MCF 10A (cell line): ENCODE results near the gene SLC36A4. TPM values are rescaled to one million over a fixed set of nuclear protein-coding genes. Genes with fewer than 3 reads are reported as not detected.

Experiments
- BruUV-seq: library from RNA; stranded (reverse); fragments of 400-500 nt; replicated peaks from 2 replicates; lab custom pipeline; 2021; lab: Mats Ljungman, UMichigan
- CTCF ChIA-PET: fragments of 300-600 bp; sonication (Branson Sonifier 250); formaldehyde crosslinking; extraction: SDS; loops from one replicate; lab custom pipeline; 2021; ENCODE audit warnings: antibody characterized with exemption, inconsistent platforms; lab: Yijun Ruan, JAX
- POLR2A ChIA-PET: fragments of 300-600, 350-650 bp; sonication (Branson Sonifier 250); formaldehyde crosslinking; extraction: SDS; loops from one replicate; lab custom pipeline; 2020; ENCODE audit warnings: antibody characterized with exemption, inconsistent platforms; lab: Yijun Ruan, JAX
- DNase-seq: peaks from one replicate; pipeline ENCODE4 v3.0.0-alpha.2; 2018; ENCODE audit not compliant: unreplicated experiment
- H3K27ac Mint-ChIP-seq: one replicate; pipeline ENCODE4 v1.8.0; 2022; ENCODE audit warnings: mild to moderate bottlenecking, low read depth, mixed read lengths; ENCODE audit not compliant: unreplicated experiment
- H3K27me3 Mint-ChIP-seq: one replicate; pipeline ENCODE4 v1.8.0; 2022; ENCODE audit warnings: mixed read lengths; ENCODE audit not compliant: insufficient read depth, unreplicated experiment
- H3K36me3 Mint-ChIP-seq: one replicate; pipeline ENCODE4 v1.8.0; 2022; ENCODE audit warnings: mild to moderate bottlenecking, moderate library complexity, mixed read lengths; ENCODE audit not compliant: insufficient read depth, unreplicated experiment
- H3K4me1 Mint-ChIP-seq: one replicate; pipeline ENCODE4 v1.8.0; 2022; ENCODE audit warnings: mixed read lengths; ENCODE audit not compliant: insufficient read depth, unreplicated experiment
- H3K4me3 Mint-ChIP-seq: one replicate; pipeline ENCODE4 v1.8.0; 2022; ENCODE audit warnings: mild to moderate bottlenecking, moderate library complexity, mixed read lengths; ENCODE audit not compliant: unreplicated experiment
- H3K9me3 Mint-ChIP-seq: one replicate; pipeline ENCODE4 v1.8.0; 2022; ENCODE audit warnings: mixed read lengths; ENCODE audit not compliant: unreplicated experiment
- CTCF ChIP-seq: fragments of 200-600 bp; IDR thresholded peaks from one replicate; pipeline ENCODE4 v1.8.0; 2022; ENCODE audit warnings: antibody characterized with exemption, mild to moderate bottlenecking; ENCODE audit not compliant: unreplicated experiment
- intact Hi-C: fragments of 100-400 bp; cut with micrococcal nuclease; formaldehyde crosslinking; loops from 2 replicates; pipeline ENCODE4 v1.14.1; 2022
- total RNA-seq: library from RNA; stranded (reverse); gene quantifications from 2 replicates; pipeline ENCODE4 v1.2.3, GENCODE V29; 2022

Gene SLC36A4
- total RNA-seq, 1 experiment from 2014 or later: 30.1 TPM

- CTCF ChIA-PET: interaction anchor here (0.5 to 0.8 kb wide), 3 partner anchors 20 to 249 kb away, joined by 3 read pairs; no protein-coding TSS in a partner anchor
- intact Hi-C loops: no loop called here
- no peak overlapping the region for H3K4me3 Mint-ChIP-seq
- H3K36me3 Mint-ChIP-seq: no peaks in the 10 kb centered on the region
- DNase-seq: no peak
- H3K4me1 Mint-ChIP-seq: no peaks in the 10 kb centered on the region
- no peaks in the 10 kb centered on the region for H3K27me3 Mint-ChIP-seq
- POLR2A ChIA-PET: no interaction called here
- BruUV-seq: no TSS peak
- H3K27ac Mint-ChIP-seq: no peak overlapping the region
- H3K9me3 Mint-ChIP-seq: no peaks in the 10 kb centered on the region
- TF ChIP-seq CTCF: no peak
Measured at GRCh38 chr11:93132836-93133235, 65.0 kb downstream of the SLC36A4 start.

GRCh38 chr11:93131709-93132108 is 66.1 kb downstream of the SLC36A4 start:
- no peaks in the 10 kb centered on the region for H3K27me3 Mint-ChIP-seq
- H3K4me3 Mint-ChIP-seq: no peak overlapping the region
- ChIA-PET CTCF (no interaction called here), POLR2A (no interaction called here)
- no TSS peak for BruUV-seq
- intact Hi-C loops: no loop called here
- no peak for TF ChIP-seq CTCF
- no peaks in the 10 kb centered on the region for H3K36me3 Mint-ChIP-seq
- peak; percentile 31 for DNase-seq
- no peaks in the 10 kb centered on the region for H3K4me1 Mint-ChIP-seq
- no peaks in the 10 kb centered on the region for H3K9me3 Mint-ChIP-seq
- no peak overlapping the region for H3K27ac Mint-ChIP-seq

GRCh38 chr11:93128574-93128973 is 69.2 kb downstream of the SLC36A4 start:
- CTCF ChIA-PET: interaction anchor here (0.7 to 1.9 kb wide), 2 partner anchors 173 to 186 kb away, joined by 3 to 8 read pairs; no protein-coding TSS in a partner anchor
- BruUV-seq: no TSS peak
- intact Hi-C loops: no loop called here

GRCh38 chr11:93123351-93123898 is 74.4 kb downstream of the SLC36A4 start:
- no peaks in the 10 kb centered on the region for H3K27me3 Mint-ChIP-seq
- H3K36me3 Mint-ChIP-seq: no peaks in the 10 kb centered on the region
- no peak for DNase-seq
- H3K27ac Mint-ChIP-seq: no peak overlapping the region
- BruUV-seq: no TSS peak
- intact Hi-C loops: no loop called here
- no peaks in the 10 kb centered on the region for H3K9me3 Mint-ChIP-seq
- CTCF ChIA-PET: interaction anchor here (0.6 to 1.1 kb wide), 3 partner anchors 27 to 240 kb away, joined by 3 to 5 read pairs (median 3); no protein-coding TSS in a partner anchor
- TF ChIP-seq CTCF: no peak
- H3K4me1 Mint-ChIP-seq: no peaks in the 10 kb centered on the region
- no peak overlapping the region for H3K4me3 Mint-ChIP-seq
- POLR2A ChIA-PET: no interaction called here

More at GRCh38 chr11:93128574-93128973, 69.2 kb downstream of the SLC36A4 start:
- no peak overlapping the region for H3K4me3 Mint-ChIP-seq
- H3K9me3 Mint-ChIP-seq: no peaks in the 10 kb centered on the region
- no peak for TF ChIP-seq CTCF
- no peaks in the 10 kb centered on the region for H3K4me1 Mint-ChIP-seq
- DNase-seq: no peak
- H3K36me3 Mint-ChIP-seq: no peaks in the 10 kb centered on the region
- POLR2A ChIA-PET: interaction anchor here (0.9 to 1.1 kb wide), 2 partner anchors 19 to 123 kb away, joined by 3 to 4 read pairs; no protein-coding TSS in a partner anchor
- H3K27ac Mint-ChIP-seq: no peak overlapping the region
- H3K27me3 Mint-ChIP-seq: no peaks in the 10 kb centered on the region
